GM12878 (cell line): ENCODE results near the gene HMOX1. TPM values are rescaled to one million over a fixed set of nuclear protein-coding genes. Genes with fewer than 3 reads are reported as not detected.

ENCODE experiments used
- ATAC-seq: fragments of 200-7000 bp; cut with Tn5 transposase; 3 replicates; pipeline ENCODE4 v1.9.1; 2020; ENCODE audit warnings: mild to moderate bottlenecking, moderate library complexity
- BruUV-seq: library from RNA; stranded (reverse); fragments of 400-500 nt; replicated peaks from 2 replicates; lab custom pipeline; 2021; lab: Mats Ljungman, UMichigan
- CTCF ChIA-PET: fragments of 300-600 bp; sonication (Branson Sonifier 250); formaldehyde crosslinking; extraction: SDS; loops from one replicate; lab custom pipeline; 2021; ENCODE audit warnings: inconsistent platforms; lab: Yijun Ruan, JAX
- POLR2A ChIA-PET: fragments of 350-600 bp; formaldehyde crosslinking; extraction: SDS; loops from one replicate; lab custom pipeline; 2021; ENCODE audit warnings: inconsistent platforms; lab: Charles Lee
- RAD21 ChIA-PET: fragments of 300-600 bp; sonication (Branson Sonifier 250); formaldehyde crosslinking; loops from one replicate; lab custom pipeline; 2023; ENCODE audit warnings: antibody characterized with exemption; ENCODE audit not compliant: unreplicated experiment; lab: Charles Lee
- SMC1A ChIA-PET: fragments of 300-600 bp; sonication (Branson Sonifier 250); formaldehyde crosslinking; loops from one replicate; lab custom pipeline; 2023; ENCODE audit not compliant: unreplicated experiment, uncharacterized antibody; lab: Charles Lee
- DNase-seq: peaks from one replicate; pipeline ENCODE4 v3.0.0-alpha.2; 2011; ENCODE audit warnings: low read depth, low spot score
- FAIRE-seq: peaks from 3 replicates; lab custom pipeline; 2011; peaks lifted over from hg19 to GRCh38; lab: Jason Lieb, UNC
- H2AFZ ChIP-seq: 2 replicates; pipeline ENCODE4 v1.6.0; 2011; ENCODE audit warnings: low read depth, low read length, control low read depth; ENCODE audit not compliant: control insufficient read depth
- H3K27ac ChIP-seq: 2 replicates; pipeline ENCODE4 v1.5.1; 2011; ENCODE audit warnings: control low read depth; ENCODE audit not compliant: control insufficient read depth, insufficient read depth
- H3K27me3 ChIP-seq, 2 experiments: replicated peaks in 1 of 2; 2 replicates each; pipeline versions ENCODE4 v1.6.0 to v1.6.1; 2011; ENCODE audit warnings: low read length in 1 of 2; ENCODE audit not compliant: control insufficient read depth in 2 of 2, insufficient read depth in 2 of 2
- H3K36me3 ChIP-seq, 2 experiments: 2 replicates each; pipeline ENCODE4 v1.5.1; 2011; ENCODE audit warnings: low read length in 1 of 2; ENCODE audit not compliant: control insufficient read depth in 2 of 2, insufficient read depth in 2 of 2
- H3K4me1 ChIP-seq: 2 replicates; pipeline ENCODE4 v1.6.1; 2011; ENCODE audit warnings: mild to moderate bottlenecking, low read length, moderate library complexity, mixed read lengths; ENCODE audit not compliant: control insufficient read depth, insufficient read depth
- H3K4me2 ChIP-seq: 2 replicates; pipeline ENCODE4 v1.6.0; 2011; ENCODE audit warnings: control low read depth; ENCODE audit not compliant: control insufficient read depth, insufficient read depth
- H3K4me3 ChIP-seq: fragments of 200-600 bp; sonication (generic); 2 replicates; pipeline ENCODE4 v1.5.1; 2016
- H3K79me2 ChIP-seq: 2 replicates; pipeline ENCODE4 v1.6.0; 2011; ENCODE audit warnings: low read length; ENCODE audit not compliant: control insufficient read depth, insufficient read depth
- H3K9ac ChIP-seq: 2 replicates; pipeline ENCODE4 v1.8.0; 2011; ENCODE audit warnings: low read length, control low read depth, mixed read lengths; ENCODE audit not compliant: control insufficient read depth, insufficient read depth
- H3K9me3 ChIP-seq: replicated peaks from 3 replicates; pipeline ENCODE4 v1.5.1; 2011; ENCODE audit warnings: mild to moderate bottlenecking, low read length; ENCODE audit not compliant: control insufficient read depth, insufficient read depth
- H4K20me1 ChIP-seq: 2 replicates; pipeline ENCODE4 v1.6.0; 2011; ENCODE audit not compliant: control insufficient read depth, insufficient read depth
- BACH1 ChIP-seq: fragments of 450-650 bp; IDR thresholded peaks from 2 replicates; pipeline ENCODE4 v1.6.1; 2017; ENCODE audit warnings: mild to moderate bottlenecking, borderline replicate concordance
- HDAC6 ChIP-seq: fragments of 200-600 bp; sonication (generic); IDR thresholded peaks from one replicate; pipeline ENCODE4 v1.8.0; 2017; ENCODE audit warnings: antibody characterized with exemption; ENCODE audit not compliant: unreplicated experiment
- LARP7 ChIP-seq: fragments of 450-650 bp; IDR thresholded peaks from 2 replicates; pipeline ENCODE4 v1.6.1; 2017; ENCODE audit warnings: mild to moderate bottlenecking
- NFIC ChIP-seq: IDR thresholded peaks from 2 replicates; pipeline ENCODE4 v1.6.1; 2012; ENCODE audit warnings: low read depth, mild to moderate bottlenecking, inconsistent platforms, low read length, moderate library complexity
- PML ChIP-seq: IDR thresholded peaks from 2 replicates; pipeline ENCODE4 v1.6.1; 2012; ENCODE audit warnings: low read length, inconsistent platforms
- POLR2AphosphoS5 ChIP-seq: IDR thresholded peaks from 2 replicates; pipeline ENCODE4 v1.6.1; 2011; ENCODE audit warnings: mild to moderate bottlenecking, low read length, inconsistent platforms
- SMARCA5 ChIP-seq: fragments of 450-650 bp; IDR thresholded peaks from 2 replicates; pipeline ENCODE4 v1.6.1; 2017; ENCODE audit warnings: mild to moderate bottlenecking
- ZNF217 ChIP-seq: fragments of 450-650 bp; IDR thresholded peaks from 2 replicates; pipeline ENCODE4 v1.6.1; 2017; ENCODE audit warnings: antibody characterized with exemption, mild to moderate bottlenecking
- ZNF274 ChIP-seq: IDR thresholded peaks from one replicate; pipeline ENCODE4 v1.8.0; 2011; ENCODE audit not compliant: insufficient read length, insufficient read depth
- WGBS: methylation state at CpG from one replicate; pipeline ENCODE4 v1.1.6; 2016; ENCODE audit warnings: low lambda C conversion rate; ENCODE audit not compliant: insufficient replicate concordance, insufficient coverage; ENCODE audit errors: missing lambda C conversion rate; 5-methylcytosine and 5-hydroxymethylcytosine counted together
- in situ Hi-C: fragments of 300-500 bp; cut with MboI; formaldehyde crosslinking; loops from 9 replicates; pipeline ENCODE4 v1.14.3; 2018; ENCODE audit warnings: mixed read lengths
- intact Hi-C: fragments of 100-400 bp; cut with micrococcal nuclease; formaldehyde crosslinking; loops from one replicate; pipeline ENCODE4 v1.14.2; 2022; ENCODE audit not compliant: unreplicated experiment
- polyA plus RNA-seq, 11 experiments: library from polyadenylated mRNA; depleted of rRNA in 4 of 11; unstranded in 6 of 11; stranded (reverse) in 5 of 11; fragments of >200 nt; fragmentation: Nextera tagmentation in 4 of 11; fragmentation: Illumina TruSeq in 1 of 11; extraction: Ambion mirVana in 4 of 11; extraction: Trizol in 1 of 11; gene quantifications; 1 replicate in 1 of 11; 2 replicates in 10 of 11; pipeline versions ENCODE4 v1.2.1 to v1.2.3, GENCODE V29; 2011 to 2016; ENCODE audit warnings: inconsistent platforms in 2 of 11, missing spikeins in 2 of 11, low read depth in 1 of 11
- total RNA-seq, 4 experiments: library from RNA; depleted of rRNA in 3 of 4; stranded (reverse); fragments of >200 nt in 3 of 4; fragmentation: Illumina TruSeq in 1 of 4; extraction: Trizol in 1 of 4; gene quantifications; 2 replicates each; pipeline versions ENCODE4 v1.2.1 to v1.2.3, GENCODE V29; 2013 to 2021
- TF ChIP-seq, protein P1 (sequence below): fragments of 450-650 bp; IDR thresholded peaks from 2 replicates; pipeline ENCODE4 v1.6.1; 2016; ENCODE audit warnings: mild to moderate bottlenecking
- TF ChIP-seq, protein P2 (sequence below): IDR thresholded peaks from 2 replicates; pipeline ENCODE4 v1.6.1; 2012; ENCODE audit warnings: low read depth, low read length, improper control_type of control experiment
- TF ChIP-seq, protein P3 (sequence below), 3 experiments: IDR thresholded peaks in 2 of 3; conservative IDR thresholded peaks in 1 of 3; 2 replicates each; pipeline ENCODE4 v1.5.1; 2011; ENCODE audit warnings: low read depth in 3 of 3, low read length in 3 of 3, mild to moderate bottlenecking in 3 of 3, control low read depth in 2 of 3, moderate library complexity in 2 of 3, inconsistent platforms in 1 of 3, mixed read lengths in 1 of 3; ENCODE audit not compliant: control insufficient read depth in 2 of 3, insufficient read depth in 1 of 3; ENCODE audit errors: extremely low read depth in 1 of 3

HMOX1 gene
- total and polyA plus RNA-seq, 10 of the 15 experiments (the other 5 are each of a cell fraction or from before 2014, with no cell fraction given), result 1.5 to 36.7 (median 18.8) TPM

DNA sequence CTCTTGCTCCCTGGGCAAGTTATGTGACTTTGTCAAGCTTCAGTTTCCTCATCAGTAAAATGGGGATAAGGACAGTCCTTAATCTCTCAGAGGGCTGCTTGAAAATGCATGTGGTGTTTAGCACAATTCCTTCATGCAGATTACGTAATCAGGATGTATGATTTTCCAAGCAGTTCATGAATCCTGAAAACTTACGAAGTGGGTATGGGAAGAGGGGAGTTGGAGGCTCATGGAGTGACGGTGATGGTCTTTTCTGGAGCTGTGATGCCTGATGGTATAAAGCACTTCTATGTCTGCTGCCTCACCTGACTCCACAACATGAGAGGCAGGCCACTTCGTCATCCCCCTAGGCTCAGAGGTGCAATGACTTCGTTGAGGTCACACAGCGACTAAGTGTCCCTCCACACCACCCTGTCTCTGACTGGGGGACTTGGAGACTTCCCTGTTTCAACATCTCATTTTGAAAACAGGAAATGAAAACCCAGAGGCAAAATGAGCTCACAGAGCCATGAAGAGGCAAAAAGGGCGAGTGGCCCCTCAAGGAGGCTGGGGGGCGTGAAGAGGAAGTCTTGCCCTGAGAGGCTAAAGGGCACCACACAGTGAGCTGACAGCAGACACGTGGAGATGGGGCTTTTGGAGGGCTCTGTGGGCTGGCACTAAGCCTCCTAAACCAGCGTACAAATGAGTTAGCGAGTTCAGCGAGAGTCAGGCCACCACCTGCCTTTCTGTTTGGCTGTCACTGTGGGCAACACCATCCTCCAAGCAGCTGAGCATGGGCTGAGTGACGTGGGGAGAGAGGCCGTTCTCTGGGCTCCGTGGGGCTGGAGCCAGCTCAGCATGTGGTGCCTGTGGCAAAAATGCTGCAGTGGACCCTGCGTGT, 29.1 kb downstream of the HMOX1 start (continued):
- TF ChIP-seq BACH1 (peak; percentile 64), ZNF274 (no peak)
- TF ChIP-seq, protein P1, sequence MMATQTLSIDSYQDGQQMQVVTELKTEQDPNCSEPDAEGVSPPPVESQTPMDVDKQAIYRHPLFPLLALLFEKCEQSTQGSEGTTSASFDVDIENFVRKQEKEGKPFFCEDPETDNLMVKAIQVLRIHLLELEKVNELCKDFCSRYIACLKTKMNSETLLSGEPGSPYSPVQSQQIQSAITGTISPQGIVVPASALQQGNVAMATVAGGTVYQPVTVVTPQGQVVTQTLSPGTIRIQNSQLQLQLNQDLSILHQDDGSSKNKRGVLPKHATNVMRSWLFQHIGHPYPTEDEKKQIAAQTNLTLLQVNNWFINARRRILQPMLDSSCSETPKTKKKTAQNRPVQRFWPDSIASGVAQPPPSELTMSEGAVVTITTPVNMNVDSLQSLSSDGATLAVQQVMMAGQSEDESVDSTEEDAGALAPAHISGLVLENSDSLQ, result peak; percentile 95

DNA sequence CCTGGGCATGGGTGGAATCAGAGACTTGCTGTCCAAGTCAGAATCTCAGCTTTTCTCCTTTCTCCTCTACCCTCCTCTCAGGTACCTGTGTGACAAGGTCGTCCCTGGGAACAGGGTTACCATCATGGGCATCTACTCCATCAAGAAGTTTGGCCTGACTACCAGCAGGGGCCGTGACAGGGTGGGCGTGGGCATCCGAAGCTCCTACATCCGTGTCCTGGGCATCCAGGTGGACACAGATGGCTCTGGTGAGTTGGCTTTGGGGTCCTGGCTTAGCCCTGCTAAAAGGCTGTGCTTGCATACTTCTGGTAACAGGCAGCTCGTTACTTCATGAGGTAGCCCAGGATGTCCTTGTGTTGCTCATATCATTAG, 29.8 kb downstream of the HMOX1 start:
- TF ChIP-seq HDAC6 (no peak), ZNF217 (peak; percentile 49; the same call in 1 of the 2 replicates), POLR2AphosphoS5 (0 out of 2 replicates have a peak, but pooled peaks have one; percentile 44), SMARCA5 (peak; percentile 98), PML (0 out of 2 replicates have a peak, but pooled peaks have one; percentile 57), NFIC (no peak), LARP7 (peak; percentile 10; the same call in 1 of the 2 replicates)
- TF ChIP-seq, protein P2, sequence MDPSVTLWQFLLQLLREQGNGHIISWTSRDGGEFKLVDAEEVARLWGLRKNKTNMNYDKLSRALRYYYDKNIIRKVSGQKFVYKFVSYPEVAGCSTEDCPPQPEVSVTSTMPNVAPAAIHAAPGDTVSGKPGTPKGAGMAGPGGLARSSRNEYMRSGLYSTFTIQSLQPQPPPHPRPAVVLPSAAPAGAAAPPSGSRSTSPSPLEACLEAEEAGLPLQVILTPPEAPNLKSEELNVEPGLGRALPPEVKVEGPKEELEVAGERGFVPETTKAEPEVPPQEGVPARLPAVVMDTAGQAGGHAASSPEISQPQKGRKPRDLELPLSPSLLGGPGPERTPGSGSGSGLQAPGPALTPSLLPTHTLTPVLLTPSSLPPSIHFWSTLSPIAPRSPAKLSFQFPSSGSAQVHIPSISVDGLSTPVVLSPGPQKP, result no peak
- TF ChIP-seq, protein P3, sequence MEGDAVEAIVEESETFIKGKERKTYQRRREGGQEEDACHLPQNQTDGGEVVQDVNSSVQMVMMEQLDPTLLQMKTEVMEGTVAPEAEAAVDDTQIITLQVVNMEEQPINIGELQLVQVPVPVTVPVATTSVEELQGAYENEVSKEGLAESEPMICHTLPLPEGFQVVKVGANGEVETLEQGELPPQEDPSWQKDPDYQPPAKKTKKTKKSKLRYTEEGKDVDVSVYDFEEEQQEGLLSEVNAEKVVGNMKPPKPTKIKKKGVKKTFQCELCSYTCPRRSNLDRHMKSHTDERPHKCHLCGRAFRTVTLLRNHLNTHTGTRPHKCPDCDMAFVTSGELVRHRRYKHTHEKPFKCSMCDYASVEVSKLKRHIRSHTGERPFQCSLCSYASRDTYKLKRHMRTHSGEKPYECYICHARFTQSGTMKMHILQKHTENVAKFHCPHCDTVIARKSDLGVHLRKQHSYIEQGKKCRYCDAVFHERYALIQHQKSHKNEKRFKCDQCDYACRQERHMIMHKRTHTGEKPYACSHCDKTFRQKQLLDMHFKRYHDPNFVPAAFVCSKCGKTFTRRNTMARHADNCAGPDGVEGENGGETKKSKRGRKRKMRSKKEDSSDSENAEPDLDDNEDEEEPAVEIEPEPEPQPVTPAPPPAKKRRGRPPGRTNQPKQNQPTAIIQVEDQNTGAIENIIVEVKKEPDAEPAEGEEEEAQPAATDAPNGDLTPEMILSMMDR (IDR thresholded peaks at IDR 0.05 in 2 of 3, conservative IDR thresholded peaks at IDR 0.05 in 1 of 3; ENCODE audit: control insufficient read depth in 2 of 3, extremely low read depth in 1 of 3, insufficient read depth in 1 of 3, low read depth in 3 of 3, low read length in 3 of 3), result 0 out of 6 replicates have a peak, but pooled peaks of 1 of the 3 experiments have one; percentile 18
- POLR2A ChIA-PET, result interaction anchor here (1.0 to 4.5 kb wide), 11 partner anchors 9 to 102 kb away, joined by 3 to 46 read pairs (median 14); partner anchors contain the start of genes HMOX1 and MCM5

More for the DNA sequence above, 29.8 kb downstream of the HMOX1 start:
- Histone ChIP-seq H2AFZ (no peak overlapping the region; the same call in 1 of the 2 replicates), H3K9ac (peak overlapping the region; percentile 48), H3K79me2 (peaks cover 5% of the 10 kb centered on the region), H3K9me3 (no peaks in the 10 kb centered on the region), H3K27me3 (no peaks in the 10 kb centered on the region), H3K4me1 (peaks cover 27% of the 10 kb centered on the region), H3K4me2 (peak overlapping the region; percentile 70), H3K36me3 (peaks cover 31 to 49% of the 10 kb centered on the region in 2 experiments), H4K20me1 (no peaks in the 10 kb centered on the region), H3K27ac (peak overlapping the region; percentile 83), H3K4me3 (peak overlapping the region; percentile 45; the same call in 1 of the 2 replicates)
- FAIRE-seq (peak; percentile 84), DNase-seq (no peak), ATAC-seq (peak; percentile 1; the same call in 2 of the 3 replicates)
- ChIA-PET SMC1A (interaction anchor here (0.7 to 5.1 kb wide), 21 partner anchors 10 to 238 kb away, joined by 3 to 79 read pairs (median 5); partner anchors contain the start of genes APOL6, MCM5 and TOM1), CTCF (interaction anchor here (0.6 to 6.1 kb wide), 24 partner anchors 10 to 512 kb away, joined by 3 to 78 read pairs (median 5); partner anchors contain the start of genes HMOX1 and TOM1), RAD21 (interaction anchor here (0.7 to 6.3 kb wide), 20 partner anchors 9 to 217 kb away, joined by 3 to 112 read pairs (median 8); partner anchors contain the start of genes HMOX1 and MCM5)
- intact Hi-C loops (loop anchor here (1.0 to 5.0 kb wide), 4 partner anchors 34 to 172 kb away; no protein-coding TSS in a partner anchor), in situ Hi-C loops (loop anchor here (25.0 kb wide), 1 partner anchor 1102 kb away; the partner anchor contains the start of gene FOXRED2)
- 3% methylated on average over 6 of the region's 6 CpGs for WGBS
- BruUV-seq, result no TSS peak
